GM23338 (cell line): Measurements from ENCODE around the gene PTPRN2. TPM values are rescaled to one million over a fixed set of nuclear protein-coding genes. Genes with fewer than 3 reads are reported as not detected.
A peak's percentile ranks its signal among the peaks of the same experiment; 100 is the strongest.

Experiments used
- ATAC-seq: fragments of 200-7000 bp; cut with Tn5 transposase; 3 replicates; pipeline ENCODE4 v1.9.1; 2020
- DNase-seq: peaks from one replicate; pipeline ENCODE4 v3.0.0-alpha.2; 2015; ENCODE audit warnings: low spot score
- H2AFZ ChIP-seq: fragments of 200-600 bp; sonication (generic); 2 replicates; pipeline ENCODE4 v1.8.0; 2016; ENCODE audit warnings: antibody characterized with exemption, mild to moderate bottlenecking, moderate library complexity
- H3F3A ChIP-seq: fragments of 200-600 bp; sonication (generic); replicated peaks from 2 replicates; pipeline ENCODE4 v1.8.0; 2017; ENCODE audit warnings: antibody characterized with exemption, mixed run types, low read depth
- H3K27ac ChIP-seq: fragments of 200-600 bp; sonication (generic); 2 replicates; pipeline ENCODE4 v1.6.1; 2016; ENCODE audit warnings: low read depth
- H3K27me3 ChIP-seq: fragments of 200-600 bp; sonication (generic); 2 replicates; pipeline ENCODE4 v1.8.0; 2016; ENCODE audit warnings: mild to moderate bottlenecking, mixed run types, moderate library complexity; ENCODE audit not compliant: insufficient read depth
- H3K36me3 ChIP-seq: fragments of 200-600 bp; sonication (generic); 2 replicates; pipeline ENCODE4 v1.8.0; 2016; ENCODE audit warnings: mild to moderate bottlenecking; ENCODE audit not compliant: insufficient read depth
- H3K4me1 ChIP-seq: fragments of 200-600 bp; sonication (generic); 2 replicates; pipeline ENCODE4 v1.8.0; 2016; ENCODE audit warnings: mild to moderate bottlenecking, moderate library complexity; ENCODE audit not compliant: insufficient read depth
- H3K4me2 ChIP-seq: fragments of 200-600 bp; sonication (generic); 2 replicates; pipeline ENCODE4 v1.7.1; 2017; ENCODE audit warnings: mixed run types
- H3K4me3 ChIP-seq: fragments of 200-600 bp; sonication (generic); 2 replicates; pipeline ENCODE4 v1.6.1; 2016; ENCODE audit warnings: mixed run types
- H3K79me2 ChIP-seq: fragments of 200-600 bp; sonication (generic); replicated peaks from 2 replicates; pipeline ENCODE4 v1.8.0; 2017; ENCODE audit warnings: mild to moderate bottlenecking; ENCODE audit not compliant: insufficient read depth
- H3K9me2 ChIP-seq: fragments of 200-600 bp; sonication (generic); 2 replicates; pipeline ENCODE4 v1.8.0; 2017; ENCODE audit not compliant: insufficient read depth
- H4K20me1 ChIP-seq: fragments of 200-600 bp; sonication (generic); replicated peaks from 2 replicates; pipeline ENCODE4 v1.8.0; 2017; ENCODE audit warnings: mild to moderate bottlenecking; ENCODE audit not compliant: insufficient read depth
- H3K27ac Mint-ChIP-seq: 2 replicates; pipeline ENCODE4 v1.8.0; 2020; ENCODE audit warnings: inconsistent platforms, mild to moderate bottlenecking, moderate library complexity, mixed read lengths
- H3K27me3 Mint-ChIP-seq: 3 replicates; pipeline ENCODE4 v1.8.0; 2022; ENCODE audit warnings: low read depth, mild to moderate bottlenecking, moderate library complexity, mixed read lengths, inconsistent platforms; ENCODE audit not compliant: insufficient read depth, poor library complexity
- H3K36me3 Mint-ChIP-seq: 3 replicates; pipeline ENCODE4 v1.8.0; 2021; ENCODE audit warnings: low read depth, mild to moderate bottlenecking, inconsistent platforms, moderate library complexity, mixed read lengths
- H3K4me1 Mint-ChIP-seq: 3 replicates; pipeline ENCODE4 v1.8.0; 2020; ENCODE audit warnings: mild to moderate bottlenecking, inconsistent platforms, mixed read lengths
- H3K4me3 Mint-ChIP-seq: 3 replicates; pipeline ENCODE4 v1.8.0; 2021; ENCODE audit warnings: moderate library complexity, mild to moderate bottlenecking, inconsistent platforms, mixed read lengths
- H3K9me3 Mint-ChIP-seq: 3 replicates; pipeline ENCODE4 v1.8.0; 2020; ENCODE audit warnings: moderate library complexity, mild to moderate bottlenecking, inconsistent platforms, mixed read lengths
- CREB1 ChIP-seq: fragments of 250-450 bp; sonication (Bioruptor Pico); IDR thresholded peaks from 2 replicates; pipeline ENCODE4 v1.5.0; 2020; ENCODE audit warnings: low read depth, mild to moderate bottlenecking, moderate library complexity
- EZH2 ChIP-seq: fragments of 200-600 bp; sonication (generic); IDR thresholded peaks from one replicate; pipeline ENCODE4 v1.8.0; 2017; ENCODE audit warnings: antibody characterized with exemption, mild to moderate bottlenecking, low read depth; ENCODE audit not compliant: unreplicated experiment
- EZH2phosphoT487 ChIP-seq: fragments of 200-600 bp; sonication (generic); IDR thresholded peaks from one replicate; pipeline ENCODE4 v1.8.1; 2018; ENCODE audit warnings: antibody characterized with exemption; ENCODE audit not compliant: unreplicated experiment
- JUNB ChIP-seq: IDR thresholded peaks from one replicate; pipeline ENCODE4 v1.6.1; 2016; ENCODE audit warnings: antibody characterized with exemption; ENCODE audit not compliant: unreplicated experiment
- NANOG ChIP-seq: IDR thresholded peaks from 2 replicates; pipeline ENCODE4 v1.6.1; 2016; ENCODE audit warnings: antibody characterized with exemption, borderline replicate concordance
- POLR2AphosphoS5 ChIP-seq: IDR thresholded peaks from 2 replicates; pipeline ENCODE4 v1.6.1; 2016; ENCODE audit warnings: antibody characterized with exemption, low read depth
- ZNF331 ChIP-seq: fragments of 250-450 bp; sonication (Bioruptor Pico); IDR thresholded peaks from 2 replicates; pipeline ENCODE4 v1.5.0; 2020; ENCODE audit warnings: low read depth, mild to moderate bottlenecking, moderate library complexity
- polyA plus RNA-seq: library from polyadenylated mRNA; unstranded; fragments of >200 nt; fragmentation: Nextera tagmentation; extraction: Ambion mirVana; gene quantifications from 2 replicates; pipeline ENCODE4 v1.2.1, GENCODE V29; 2016
- total RNA-seq: library from RNA; depleted of rRNA; stranded (reverse); fragments of >200 nt; shearing (Covaris generic); gene quantifications from 2 replicates; pipeline ENCODE4 v1.2.3, GENCODE V29; 2014
- TF ChIP-seq, protein P1 (sequence below), 2 experiments: fragments of 200-600 bp in 1 of 2; sonication (generic) in 1 of 2; conservative IDR thresholded peaks; 2 replicates each; pipeline versions ENCODE4 v1.5.1 to v1.6.1; 2016 to 2017; ENCODE audit warnings: antibody characterized with exemption in 2 of 2, low read depth in 2 of 2, mild to moderate bottlenecking in 2 of 2, moderate library complexity in 1 of 2
- TF ChIP-seq, protein P2 (sequence below): IDR thresholded peaks from one replicate; pipeline ENCODE4 v1.6.1; 2018; ENCODE audit warnings: antibody characterized with exemption; ENCODE audit not compliant: unreplicated experiment

The PTPRN2 gene
- total and polyA plus RNA-seq, 2 experiments from 2014 or later, result 0.87 to 4.0 TPM

DNA sequence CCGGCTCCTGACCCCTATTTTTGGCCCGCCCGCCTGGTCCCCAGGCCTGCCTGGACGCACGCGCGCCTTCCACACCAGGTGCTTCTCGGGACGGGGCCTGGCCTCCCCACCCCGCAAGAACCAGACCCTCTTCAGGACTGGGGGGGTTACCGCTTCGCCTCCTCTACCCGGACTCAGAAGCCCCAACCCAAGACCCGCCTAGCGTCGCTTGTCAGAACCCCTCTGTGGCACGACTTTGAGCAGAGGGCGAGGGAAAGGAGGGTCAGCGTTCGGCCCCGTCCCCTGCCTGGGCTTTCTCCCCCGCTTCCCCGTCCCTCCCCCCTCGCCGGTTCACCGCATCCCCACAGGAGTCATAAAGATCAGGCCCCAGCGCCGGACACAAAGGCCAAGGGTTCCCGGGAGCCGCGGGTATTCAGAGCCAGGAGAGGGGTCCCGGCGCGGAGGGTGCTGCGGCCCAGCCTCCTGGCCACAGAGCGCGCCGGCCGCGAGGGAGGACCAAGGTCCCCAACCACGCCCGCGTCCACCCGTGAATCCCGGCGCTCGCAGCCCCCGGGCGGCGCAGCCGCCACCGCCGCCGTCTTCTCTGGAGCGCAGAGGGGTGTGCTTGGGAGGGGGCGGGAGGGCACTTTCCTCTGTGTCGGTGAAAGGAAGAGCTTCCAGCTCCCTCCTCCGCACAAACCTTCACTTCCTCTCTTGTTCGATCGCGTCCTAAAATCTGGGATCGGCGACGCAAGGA, 898.9 kb downstream of the PTPRN2 start:
- no peaks in the 10 kb centered on the region for H3K79me2 ChIP-seq
- H3K4me1 ChIP-seq, result peaks cover 5% of the 10 kb centered on the region; the same call in 1 of the 2 replicates
- Mint-ChIP-seq H3K4me3 (no peak overlapping the region), H3K4me1 (no peaks in the 10 kb centered on the region), H3K36me3 (peaks cover 27% of the 10 kb centered on the region), H3K27me3 (peaks cover 5% of the 10 kb centered on the region), H3K27ac (no peak overlapping the region), H3K9me3 (peaks cover 51% of the 10 kb centered on the region)
- peaks cover 93% of the 10 kb centered on the region for H3K27me3 ChIP-seq
- TF ChIP-seq EZH2 (peak; percentile 79), JUNB (no peak)
- no peaks in the 10 kb centered on the region for H3F3A ChIP-seq
- no peak overlapping the region for H3K27ac ChIP-seq
- no peak for ATAC-seq
- no peaks in the 10 kb centered on the region for H3K9me2 ChIP-seq
- H4K20me1 ChIP-seq, result no peaks in the 10 kb centered on the region; the same call in 1 of the 2 replicates
- no peak overlapping the region for H2AFZ ChIP-seq
- 0 out of 2 replicates have a peak, but pooled peaks cover 4% of the 10 kb centered on the region for H3K36me3 ChIP-seq
- no peak for DNase-seq
- peak overlapping the region; percentile 42 for H3K4me3 ChIP-seq
- peak overlapping the region; percentile 64 for H3K4me2 ChIP-seq

DNA sequence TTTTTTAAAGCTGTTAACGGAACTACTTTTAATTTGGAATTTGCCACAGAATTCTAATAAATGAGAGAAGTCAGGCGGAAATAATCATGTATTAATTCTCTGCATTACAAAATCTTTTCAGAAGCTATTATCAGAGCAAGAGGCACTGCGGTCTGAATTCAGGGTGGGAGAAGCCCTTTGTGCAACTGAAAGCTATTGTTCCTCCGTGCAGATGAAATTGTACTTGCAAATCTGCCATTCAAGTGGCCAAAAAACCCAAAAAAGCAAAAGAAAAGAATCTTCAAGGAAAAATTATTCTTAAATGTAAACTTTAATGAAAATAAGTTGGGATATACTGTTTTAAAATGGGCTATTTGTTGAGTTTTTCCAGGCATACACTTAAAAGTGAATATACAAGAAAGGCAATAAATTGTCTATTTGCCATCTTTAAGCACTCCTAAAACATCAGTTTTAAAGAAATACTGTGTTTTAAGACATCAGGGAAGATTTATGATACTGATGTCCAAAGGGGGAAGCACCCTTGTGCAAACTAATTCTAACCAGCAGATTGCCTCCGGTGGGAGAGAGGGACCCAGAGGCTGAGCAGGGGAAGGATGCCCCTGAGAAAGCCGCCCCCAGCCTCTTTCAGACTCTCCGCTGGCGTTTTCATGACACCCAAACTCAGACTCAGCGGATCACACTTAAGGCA, 899.6 kb downstream of the PTPRN2 start:
- 0 out of 2 replicates have a peak, but pooled peaks cover 4% of the 10 kb centered on the region for H3K36me3 ChIP-seq
- no peak overlapping the region for H3K4me3 Mint-ChIP-seq
- H3K4me1 ChIP-seq, result peaks cover 5% of the 10 kb centered on the region; the same call in 1 of the 2 replicates
- H3K27me3 Mint-ChIP-seq, result peaks cover 6% of the 10 kb centered on the region
- no peaks in the 10 kb centered on the region for H3K79me2 ChIP-seq
- no peak for ATAC-seq
- DNase-seq, result no peak
- H3K36me3 Mint-ChIP-seq, result peaks cover 32% of the 10 kb centered on the region
- no peaks in the 10 kb centered on the region for H3F3A ChIP-seq
- H3K27ac ChIP-seq, result no peak overlapping the region
- no peak overlapping the region for H3K27ac Mint-ChIP-seq
- H4K20me1 ChIP-seq, result no peaks in the 10 kb centered on the region; the same call in 1 of the 2 replicates
- peak overlapping the region; percentile 42 for H3K4me3 ChIP-seq
- H2AFZ ChIP-seq, result no peak overlapping the region
- peaks cover 58% of the 10 kb centered on the region for H3K9me3 Mint-ChIP-seq
- H3K4me2 ChIP-seq, result peak overlapping the region; percentile 64
- peaks cover 95% of the 10 kb centered on the region for H3K27me3 ChIP-seq
- no peaks in the 10 kb centered on the region for H3K4me1 Mint-ChIP-seq
- no peaks in the 10 kb centered on the region for H3K9me2 ChIP-seq
- TF ChIP-seq EZH2 (peak; percentile 65), EZH2phosphoT487 (no peak)
- TF ChIP-seq, protein P1, sequence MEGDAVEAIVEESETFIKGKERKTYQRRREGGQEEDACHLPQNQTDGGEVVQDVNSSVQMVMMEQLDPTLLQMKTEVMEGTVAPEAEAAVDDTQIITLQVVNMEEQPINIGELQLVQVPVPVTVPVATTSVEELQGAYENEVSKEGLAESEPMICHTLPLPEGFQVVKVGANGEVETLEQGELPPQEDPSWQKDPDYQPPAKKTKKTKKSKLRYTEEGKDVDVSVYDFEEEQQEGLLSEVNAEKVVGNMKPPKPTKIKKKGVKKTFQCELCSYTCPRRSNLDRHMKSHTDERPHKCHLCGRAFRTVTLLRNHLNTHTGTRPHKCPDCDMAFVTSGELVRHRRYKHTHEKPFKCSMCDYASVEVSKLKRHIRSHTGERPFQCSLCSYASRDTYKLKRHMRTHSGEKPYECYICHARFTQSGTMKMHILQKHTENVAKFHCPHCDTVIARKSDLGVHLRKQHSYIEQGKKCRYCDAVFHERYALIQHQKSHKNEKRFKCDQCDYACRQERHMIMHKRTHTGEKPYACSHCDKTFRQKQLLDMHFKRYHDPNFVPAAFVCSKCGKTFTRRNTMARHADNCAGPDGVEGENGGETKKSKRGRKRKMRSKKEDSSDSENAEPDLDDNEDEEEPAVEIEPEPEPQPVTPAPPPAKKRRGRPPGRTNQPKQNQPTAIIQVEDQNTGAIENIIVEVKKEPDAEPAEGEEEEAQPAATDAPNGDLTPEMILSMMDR (conservative IDR thresholded peaks at IDR 0.05; ENCODE audit: low read depth in 2 of 2), result no peak

DNA sequence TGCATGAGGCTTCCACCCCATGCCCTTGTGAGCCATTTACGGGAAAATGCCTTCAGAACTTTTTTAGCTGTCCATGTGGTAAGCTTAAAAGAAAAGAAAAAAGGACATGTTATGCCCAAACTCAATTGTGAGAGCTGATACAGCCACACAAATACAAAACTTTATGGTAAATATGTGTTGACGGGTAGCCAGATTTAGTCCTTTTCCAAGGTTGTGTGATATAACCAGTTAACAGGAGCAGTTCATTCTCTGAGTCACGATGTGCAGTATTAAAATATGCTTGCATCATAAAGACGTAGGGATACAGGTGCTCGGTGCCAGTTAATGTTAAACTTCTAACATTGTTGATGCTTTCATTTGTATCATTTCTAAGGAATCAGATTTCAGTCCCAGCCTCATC, 900.5 kb downstream of the PTPRN2 start:
- H3K36me3 Mint-ChIP-seq, result peaks cover 40% of the 10 kb centered on the region
- peaks cover 6% of the 10 kb centered on the region for H3K27me3 Mint-ChIP-seq
- peaks cover 62% of the 10 kb centered on the region for H3K9me3 Mint-ChIP-seq
- peaks cover 95% of the 10 kb centered on the region for H3K27me3 ChIP-seq
- ATAC-seq (no peak), DNase-seq (no peak)
- H3K79me2 ChIP-seq, result no peaks in the 10 kb centered on the region
- 0 out of 2 replicates have a peak, but pooled peaks cover 4% of the 10 kb centered on the region for H3K36me3 ChIP-seq
- H3K27ac ChIP-seq, result no peak overlapping the region
- no peak overlapping the region for H3K4me3 ChIP-seq
- peaks cover 5% of the 10 kb centered on the region; the same call in 1 of the 2 replicates for H3K4me1 ChIP-seq
- H3K4me1 Mint-ChIP-seq, result no peaks in the 10 kb centered on the region
- H3F3A ChIP-seq, result no peaks in the 10 kb centered on the region
- H2AFZ ChIP-seq, result no peak overlapping the region
- H4K20me1 ChIP-seq, result no peaks in the 10 kb centered on the region; the same call in 1 of the 2 replicates
- no peak overlapping the region for H3K4me3 Mint-ChIP-seq
- H3K4me2 ChIP-seq, result no peak overlapping the region
- H3K9me2 ChIP-seq, result no peaks in the 10 kb centered on the region
- H3K27ac Mint-ChIP-seq, result no peak overlapping the region
- TF ChIP-seq EZH2 (no peak), EZH2phosphoT487 (no peak), CREB1 (CRISPR knock-in tag) (no peak), NANOG (no peak), JUNB (no peak), ZNF331 (CRISPR knock-in tag) (no peak), POLR2AphosphoS5 (no peak)
- TF ChIP-seq, protein P2, sequence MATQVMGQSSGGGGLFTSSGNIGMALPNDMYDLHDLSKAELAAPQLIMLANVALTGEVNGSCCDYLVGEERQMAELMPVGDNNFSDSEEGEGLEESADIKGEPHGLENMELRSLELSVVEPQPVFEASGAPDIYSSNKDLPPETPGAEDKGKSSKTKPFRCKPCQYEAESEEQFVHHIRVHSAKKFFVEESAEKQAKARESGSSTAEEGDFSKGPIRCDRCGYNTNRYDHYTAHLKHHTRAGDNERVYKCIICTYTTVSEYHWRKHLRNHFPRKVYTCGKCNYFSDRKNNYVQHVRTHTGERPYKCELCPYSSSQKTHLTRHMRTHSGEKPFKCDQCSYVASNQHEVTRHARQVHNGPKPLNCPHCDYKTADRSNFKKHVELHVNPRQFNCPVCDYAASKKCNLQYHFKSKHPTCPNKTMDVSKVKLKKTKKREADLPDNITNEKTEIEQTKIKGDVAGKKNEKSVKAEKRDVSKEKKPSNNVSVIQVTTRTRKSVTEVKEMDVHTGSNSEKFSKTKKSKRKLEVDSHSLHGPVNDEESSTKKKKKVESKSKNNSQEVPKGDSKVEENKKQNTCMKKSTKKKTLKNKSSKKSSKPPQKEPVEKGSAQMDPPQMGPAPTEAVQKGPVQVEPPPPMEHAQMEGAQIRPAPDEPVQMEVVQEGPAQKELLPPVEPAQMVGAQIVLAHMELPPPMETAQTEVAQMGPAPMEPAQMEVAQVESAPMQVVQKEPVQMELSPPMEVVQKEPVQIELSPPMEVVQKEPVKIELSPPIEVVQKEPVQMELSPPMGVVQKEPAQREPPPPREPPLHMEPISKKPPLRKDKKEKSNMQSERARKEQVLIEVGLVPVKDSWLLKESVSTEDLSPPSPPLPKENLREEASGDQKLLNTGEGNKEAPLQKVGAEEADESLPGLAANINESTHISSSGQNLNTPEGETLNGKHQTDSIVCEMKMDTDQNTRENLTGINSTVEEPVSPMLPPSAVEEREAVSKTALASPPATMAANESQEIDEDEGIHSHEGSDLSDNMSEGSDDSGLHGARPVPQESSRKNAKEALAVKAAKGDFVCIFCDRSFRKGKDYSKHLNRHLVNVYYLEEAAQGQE, result no peak
- TF ChIP-seq, protein P1 (conservative IDR thresholded peaks at IDR 0.05; ENCODE audit: low read depth in 2 of 2), result no peak
